Stimulated activated CD8-positive, alpha-beta memory T cell treated with anti-CD3 and anti-CD28 coated beads, Interleukin-4, amount 100 ng/mL, for 1 hour (primary cell): ENCODE measurements around the gene ZNF497.
A peak's percentile ranks its signal among the peaks of the same experiment; 100 is the strongest.
"Not testable (repeated sequence)": the region's sequence is repeated elsewhere in the genome, so short reads cannot be mapped to it uniquely, and the experiment has no call there.

ENCODE experiments used
- DNase-seq, 2 donors: peaks; one replicate each; pipeline ENCODE4 v3.0.0-alpha.2; 2020; ENCODE audit warnings: low read depth in 2 of 2, low spot score in 1 of 2

Gene ZNF497

DNA sequence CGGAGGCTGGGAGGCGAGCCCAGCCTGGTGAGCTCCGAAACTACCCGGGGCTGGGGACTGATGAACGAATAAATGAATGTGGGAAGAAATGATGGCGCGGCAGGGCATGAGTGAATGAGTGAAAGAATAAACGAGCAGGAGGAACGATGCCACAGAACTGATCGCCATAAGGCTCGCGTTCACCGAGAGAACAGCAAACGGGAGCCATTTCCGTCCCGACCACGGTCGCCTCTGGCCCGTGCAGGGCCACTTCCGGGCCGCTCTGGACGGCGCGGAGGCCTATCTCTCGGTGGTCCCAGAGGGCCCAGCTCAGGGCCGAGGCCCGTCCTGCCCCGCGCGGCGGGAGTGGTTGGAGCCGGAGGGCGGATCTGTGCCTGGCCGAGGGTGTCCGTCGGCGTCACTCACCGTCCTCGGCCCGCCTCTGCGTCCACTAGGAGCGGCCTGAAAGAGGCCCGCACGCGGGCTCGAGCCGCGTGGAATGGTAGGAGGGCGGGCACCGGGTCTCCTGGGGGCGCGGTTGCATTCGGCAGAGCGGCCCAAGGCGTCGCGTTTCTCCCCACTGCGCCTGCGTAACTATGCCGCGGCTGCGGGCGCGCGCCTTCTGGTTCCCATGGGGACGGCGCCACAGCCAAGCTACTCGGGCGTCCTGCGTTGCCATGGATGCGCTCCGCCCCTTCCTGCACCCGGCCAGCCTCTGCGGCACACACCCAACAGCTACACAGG, at the start of gene ZNF497:
TSS of gene ZNF497 (minus strand) at position 480 of the 723 bp plus-strand sequence. CDS start 5,116 bp downstream, outside the sequence.
- peak; percentile 88 to 95 for DNase-seq

DNA sequence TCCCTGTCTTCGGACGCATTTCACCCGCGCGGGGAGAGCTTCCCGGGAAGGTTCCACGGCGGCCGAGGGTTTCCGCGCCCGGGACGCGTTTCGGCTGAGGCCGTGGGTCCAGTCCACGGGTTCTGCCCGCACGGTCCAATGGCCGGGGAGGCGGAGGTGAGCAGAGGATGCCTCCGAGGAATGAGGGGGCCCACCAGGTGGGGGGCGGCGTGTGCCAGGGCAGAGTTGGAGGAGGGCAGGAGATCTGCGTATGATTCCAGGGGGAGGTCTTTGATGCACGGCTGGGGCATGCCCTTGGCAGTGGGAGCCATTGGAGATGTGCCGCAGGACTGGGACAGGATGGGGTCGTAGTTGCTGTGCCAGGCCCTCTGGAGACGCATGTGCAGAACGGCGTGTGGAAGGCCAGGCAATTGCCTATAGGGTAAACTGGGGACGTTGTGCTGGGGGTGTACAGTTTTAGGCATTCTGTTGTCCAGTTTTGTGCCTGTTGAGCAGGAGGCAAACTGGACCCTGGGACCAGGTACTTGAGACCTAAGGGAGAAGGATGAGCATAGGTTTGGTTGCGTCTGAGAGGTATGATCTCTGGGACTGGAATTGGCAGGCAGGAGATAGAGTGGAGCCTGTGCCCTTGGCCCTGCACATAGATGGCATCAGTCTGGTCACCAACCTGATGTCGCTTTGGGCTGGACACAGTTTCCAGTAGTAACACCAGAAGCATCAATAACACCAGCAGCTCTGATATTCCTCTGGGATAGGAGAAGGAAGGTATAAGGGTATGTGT, 46.6 kb upstream of the ZNF497 start:
- DNase-seq = no peak

DNA sequence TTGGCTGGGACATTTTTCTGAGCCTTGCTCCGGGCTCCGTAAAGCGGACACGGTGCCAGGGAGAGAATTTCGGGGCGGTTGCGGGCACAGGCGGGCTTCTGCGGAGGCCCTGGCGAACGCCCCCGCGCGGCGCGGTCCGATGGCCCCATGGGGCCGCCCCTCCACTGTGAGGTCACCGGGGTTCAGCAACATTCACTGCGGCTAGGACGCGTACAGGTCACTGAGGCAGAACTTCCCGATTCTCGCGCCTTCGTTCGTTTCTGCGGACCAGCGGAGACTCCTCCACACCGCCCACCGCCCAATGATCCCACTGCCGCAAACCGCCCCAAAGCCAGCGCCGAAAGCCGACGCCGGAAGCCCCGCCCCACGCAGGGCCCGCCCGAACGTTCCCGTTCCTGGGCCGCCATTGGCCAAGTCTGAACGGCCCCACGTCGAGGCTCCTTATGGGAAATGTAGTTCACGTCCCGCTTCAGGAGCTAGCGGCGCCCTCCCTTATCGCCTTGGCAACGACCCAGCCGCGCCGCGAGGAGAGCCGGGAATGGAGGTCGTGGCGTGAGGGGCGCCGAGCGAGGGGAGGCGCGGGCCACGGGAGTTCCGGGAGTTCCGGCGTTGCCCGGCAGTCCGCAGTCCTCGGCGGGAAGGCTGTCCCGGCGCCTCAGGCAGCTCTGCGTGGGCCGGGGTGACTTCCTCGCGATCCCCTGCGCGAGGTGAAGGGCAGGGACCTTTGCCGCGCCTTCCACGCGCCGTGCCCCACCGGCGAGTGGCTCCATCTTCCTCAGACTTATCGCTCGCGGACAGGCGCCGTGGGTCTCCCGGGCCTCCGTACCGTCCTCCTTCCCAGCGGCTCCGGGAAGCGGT, 45.8 kb upstream of the ZNF497 start, which contains the start of gene ZNF584:
TSS of gene ZNF584 (plus strand) at position 498 of the 858 bp plus-strand sequence. CDS start 499 bp downstream, outside the sequence.
- DNase-seq = peak; percentile 81 to 86

DNA sequence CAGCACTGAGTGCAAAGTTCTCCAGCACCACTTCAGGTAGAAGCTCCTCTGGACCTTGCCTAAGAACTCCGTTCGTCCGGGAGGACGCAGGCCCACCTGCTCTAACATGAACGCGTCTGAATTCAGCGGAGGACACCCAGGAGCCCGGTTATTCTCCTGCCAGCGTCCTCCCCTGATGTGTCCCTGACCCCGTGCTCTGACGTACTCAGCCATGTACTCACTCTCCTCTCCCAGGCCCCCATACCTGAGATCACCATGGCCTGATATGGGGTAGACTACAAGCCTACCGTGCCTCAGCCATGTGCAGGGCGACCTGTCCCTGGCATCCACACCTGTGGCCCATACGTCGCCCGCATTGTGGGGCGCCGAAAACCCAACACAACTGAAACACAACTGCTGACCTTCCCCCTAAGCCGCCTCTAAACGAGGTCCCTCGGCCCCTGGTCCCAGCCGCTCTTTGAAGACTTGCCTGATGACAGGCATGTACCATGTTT, 45.2 kb upstream of the ZNF497 start:
- no peak for DNase-seq

GRCh38 chr19:58406818-58407657, 44.5 kb upstream of the ZNF497 start:
- DNase-seq = no peak

- not testable (repeated sequence) for DNase-seq
These were observed 41.4 kb upstream of the ZNF497 start for GRCh38 chr19:58403920-58404478.

DNA sequence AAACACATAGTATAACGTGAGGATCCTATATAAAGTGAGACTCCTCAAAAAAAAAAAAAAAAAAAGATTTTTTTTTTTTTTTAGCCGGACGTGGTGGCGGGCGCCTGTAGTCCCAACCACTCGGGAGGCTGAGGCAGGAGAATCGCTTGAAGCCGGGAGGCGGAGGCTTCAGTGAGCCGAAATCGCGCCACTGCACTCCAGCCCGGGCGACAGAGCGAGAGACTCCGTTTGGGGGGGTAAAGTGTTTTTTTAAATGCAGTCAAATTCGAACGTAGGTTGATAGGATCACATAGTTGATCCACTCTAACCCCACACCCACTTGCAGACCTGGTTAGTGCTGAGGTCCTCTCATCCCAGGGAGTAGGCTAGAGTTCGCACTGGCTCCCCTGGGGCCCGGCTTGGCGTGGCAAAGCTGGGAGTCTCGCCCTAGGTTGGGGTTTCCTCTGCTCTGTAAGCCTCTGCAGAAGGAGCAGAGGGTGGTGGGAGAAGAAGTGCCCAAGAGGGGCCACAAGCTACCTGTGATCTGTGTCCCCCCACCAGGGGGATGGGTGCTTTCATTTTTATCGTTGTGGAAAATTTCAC, 39.4 kb upstream of the ZNF497 start:
- no peak for DNase-seq

DNA sequence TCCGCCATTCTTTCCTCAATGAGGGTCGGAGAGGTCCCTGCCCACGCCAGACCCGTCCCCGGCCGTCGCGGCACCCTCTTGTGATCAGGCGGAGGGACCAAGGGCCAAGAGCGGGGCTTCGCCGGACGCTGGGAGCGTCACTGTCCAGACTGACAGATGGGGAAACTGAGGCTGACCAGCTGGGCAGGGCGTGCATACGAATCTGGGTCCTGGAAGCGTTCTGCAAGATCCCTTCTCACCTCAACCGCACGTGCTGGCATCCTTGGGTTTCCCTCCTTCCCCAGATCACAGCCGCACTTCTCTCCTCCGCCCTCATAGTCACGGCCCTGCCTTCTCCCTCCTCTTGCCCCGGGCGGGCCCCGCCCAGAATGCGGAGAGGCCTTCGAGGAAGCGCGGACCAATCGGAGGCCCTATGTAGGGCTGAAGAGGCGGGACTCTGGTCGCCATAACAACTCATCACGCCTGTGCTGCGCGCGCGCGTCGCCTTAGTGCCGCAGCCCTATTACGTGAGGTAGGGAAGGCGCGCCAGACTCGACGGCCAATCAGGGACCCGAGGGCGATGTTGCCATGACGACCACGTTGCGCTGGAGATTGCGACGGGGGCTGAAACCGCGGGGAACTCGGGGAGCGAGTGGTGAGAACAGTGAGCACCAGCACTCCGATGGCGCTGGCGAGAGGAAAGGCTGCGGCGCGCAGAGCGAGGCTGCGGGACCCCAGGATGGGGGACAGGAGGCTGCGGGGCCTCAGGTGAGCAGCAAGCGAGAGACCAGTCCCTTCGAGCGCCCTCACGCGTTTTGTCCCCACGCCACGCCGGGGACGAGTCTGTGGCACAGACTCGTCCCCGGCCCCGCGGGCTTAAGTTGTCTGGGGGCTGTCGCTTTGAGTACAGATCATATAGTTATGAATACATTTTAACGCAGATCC, 38.6 kb upstream of the ZNF497 start:
- DNase-seq = peak; percentile 98 to 99

- DNase-seq = no peak
These were observed 37.9 kb upstream of the ZNF497 start for GRCh38 chr19:58400316-58400915.

DNA sequence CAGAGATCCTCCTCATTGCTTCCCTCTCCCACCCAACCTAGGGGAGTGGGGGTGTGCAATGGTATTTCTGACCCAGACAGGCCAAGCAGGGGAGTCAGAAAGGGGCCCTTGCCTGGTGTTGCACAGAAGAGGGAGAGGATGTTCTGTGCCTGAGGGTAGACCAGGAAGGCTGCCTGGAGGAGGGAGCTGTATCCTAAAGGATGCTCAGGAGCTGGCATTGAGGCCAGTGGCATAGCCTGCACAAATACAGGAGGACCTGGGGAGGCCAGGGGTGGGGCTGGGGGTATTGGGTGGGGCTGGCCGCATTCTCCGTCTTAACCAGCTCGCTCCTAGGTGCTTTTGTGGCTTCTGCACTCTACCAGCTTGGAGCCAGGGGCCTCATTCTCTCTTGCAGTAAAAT, 37.4 kb upstream of the ZNF497 start:
- no peak for DNase-seq

DNA sequence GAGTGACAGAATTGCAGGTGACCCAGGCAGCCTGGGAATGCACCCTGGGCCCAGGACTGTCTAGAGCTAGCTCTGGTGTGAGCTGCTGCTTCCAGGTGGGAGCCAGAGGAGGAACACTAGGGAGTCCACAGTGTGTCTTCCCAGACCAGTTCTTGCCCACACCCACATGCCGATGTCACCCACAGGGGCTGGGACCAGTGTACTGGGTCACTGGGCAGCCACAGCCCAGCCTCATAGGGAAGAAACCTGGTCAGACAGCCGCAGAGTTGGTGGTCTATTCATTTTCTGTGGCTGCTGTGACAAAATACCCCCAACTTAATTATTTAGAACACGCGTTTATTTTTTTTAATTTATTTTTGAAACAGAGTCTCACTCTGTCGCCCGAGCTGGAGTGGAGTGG, 36.0 kb upstream of the ZNF497 start:
- DNase-seq = no peak

- no peak for DNase-seq
These were observed 35.5 kb upstream of the ZNF497 start for GRCh38 chr19:58398087-58398486.

- DNase-seq = no peak
These were observed 35.0 kb upstream of the ZNF497 start for GRCh38 chr19:58397533-58398037.

DNA sequence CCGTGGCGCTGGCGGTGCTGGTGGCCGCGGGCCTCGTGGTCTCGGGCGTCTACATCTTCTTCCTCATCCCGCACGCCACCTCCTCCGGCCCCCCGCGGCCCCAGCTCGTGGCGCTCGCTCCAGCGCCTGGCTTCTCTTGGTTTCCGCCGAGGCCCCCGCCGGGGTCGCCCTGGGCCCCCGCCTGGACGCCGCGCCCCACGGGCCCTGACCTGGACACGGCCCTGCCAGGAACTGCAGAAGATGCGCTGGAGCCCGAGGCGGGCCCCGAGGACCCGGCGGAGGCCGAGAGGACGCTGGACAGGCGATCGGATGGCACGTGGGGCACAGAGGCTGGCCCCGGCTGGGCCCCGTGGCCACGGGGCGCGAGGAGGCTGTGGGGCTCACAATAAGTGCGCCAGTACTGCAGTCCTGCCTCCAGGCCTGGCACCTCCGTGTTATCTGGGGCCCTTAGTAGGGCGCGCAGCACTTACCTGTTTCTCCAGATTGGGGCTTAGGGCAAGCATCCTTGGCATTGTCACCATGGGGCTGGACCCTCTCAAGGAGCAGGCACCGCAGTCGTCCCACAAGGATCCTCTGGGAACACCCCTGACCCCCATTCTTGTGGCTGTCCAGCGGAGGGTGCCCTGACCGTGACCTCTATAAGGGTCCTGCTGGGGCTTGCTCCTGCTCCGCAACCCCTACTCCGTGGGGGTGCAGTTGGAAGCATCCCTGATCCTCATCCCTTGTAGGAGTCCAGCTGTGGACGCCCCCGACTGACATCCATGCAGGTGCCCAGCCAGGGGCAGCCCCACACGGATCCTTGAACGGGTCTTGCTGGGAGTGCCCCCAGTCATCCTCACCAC, 34.4 kb upstream of the ZNF497 start:
- no peak for DNase-seq

GRCh38 chr19:58395979-58396627, 33.6 kb upstream of the ZNF497 start:
- no peak for DNase-seq

DNA sequence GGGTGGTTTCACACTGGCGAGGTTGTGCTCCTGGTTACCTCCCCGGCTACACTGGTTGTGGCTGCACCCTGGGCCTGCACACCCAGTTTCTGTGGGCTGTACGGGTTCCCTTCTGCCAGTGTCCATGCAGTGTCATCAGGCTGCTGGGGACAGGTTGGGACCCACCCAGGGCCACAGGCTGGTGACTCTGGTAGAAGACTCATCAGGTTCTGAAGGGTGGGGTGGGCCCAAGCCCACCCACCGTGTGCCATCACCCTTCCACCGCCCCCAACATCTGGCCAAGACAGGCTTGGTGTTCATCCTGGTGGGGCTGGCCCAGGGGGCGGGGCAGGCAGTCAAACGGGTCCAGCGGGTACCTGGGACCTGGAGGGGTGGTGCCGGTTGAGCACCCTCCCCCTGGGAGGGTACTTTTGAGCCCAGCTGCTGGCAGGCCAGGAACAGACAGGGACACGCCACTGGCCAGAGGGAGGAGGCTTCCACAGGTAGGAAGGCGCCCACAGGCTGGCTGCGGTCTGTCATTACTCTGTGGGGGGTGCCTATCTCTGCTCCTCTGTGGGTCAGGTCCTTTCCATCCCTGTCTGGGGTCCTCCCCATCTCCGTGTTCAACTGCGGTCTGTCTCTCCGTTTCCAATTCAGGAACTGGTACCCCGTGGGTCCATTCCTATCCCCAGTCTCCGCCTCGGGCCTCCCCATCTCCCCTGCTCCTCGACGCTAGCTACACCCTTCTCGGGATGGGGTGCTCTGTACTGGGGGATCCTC, 32.8 kb upstream of the ZNF497 start, which contains the start of gene RNF225:
TSS of gene RNF225 (plus strand) at position 437 of the 759 bp plus-strand sequence. CDS start 434 bp downstream, outside the sequence.
- no peak for DNase-seq
